K562 (cell line): Measurements from ENCODE around the gene TRAPPC4. TPM values are rescaled to one million over a fixed set of nuclear protein-coding genes. Genes with fewer than 3 reads are reported as not detected.

Experiments used
- ATAC-seq: fragments of 200-7000 bp; cut with Tn5 transposase; 3 replicates; pipeline ENCODE4 v1.9.1; 2020; ENCODE audit warnings: moderate library complexity
- BruUV-seq: library from RNA; stranded (reverse); fragments of 400-500 nt; replicated peaks from 2 replicates; lab custom pipeline; 2021; lab: Mats Ljungman, UMichigan
- CTCF ChIA-PET: fragments of 300-600 bp; formaldehyde crosslinking; extraction: SDS; loops from one replicate; lab custom pipeline; 2021; ENCODE audit warnings: low intra/inter-chr PET ratio; lab: Yijun Ruan, JAX
- POLR2A ChIA-PET: fragments of 300-600, 350-650 bp; sonication (Branson Sonifier 250); formaldehyde crosslinking; extraction: SDS; loops from one replicate; lab custom pipeline; 2021; ENCODE audit warnings: antibody characterized with exemption, inconsistent platforms; lab: Yijun Ruan, JAX
- DNase-seq, 4 experiments: peaks; one replicate each; pipeline versions ENCODE4 v3.0.0 to v3.0.0-alpha.2; 2011 to 2018; ENCODE audit warnings: low spot score in 3 of 4, mixed read lengths in 3 of 4; ENCODE audit errors: extremely low read depth in 1 of 4
- FAIRE-seq: peaks from 2 replicates; lab custom pipeline; 2011; peaks lifted over from hg19 to GRCh38; lab: Jason Lieb, UNC
- H2AFZ ChIP-seq: 2 replicates; pipeline ENCODE4 v1.6.0; 2011; ENCODE audit warnings: low read depth, low read length, control low read depth, inconsistent platforms
- H3K27ac ChIP-seq: fragments of 200-600 bp; 3 replicates; pipeline ENCODE4 v1.8.0; 2011; ENCODE audit warnings: low read depth, mild to moderate bottlenecking, control low read depth, inconsistent platforms, low read length, moderate library complexity, mixed read lengths; ENCODE audit errors: extremely low read depth
- H3K27me3 ChIP-seq, 2 experiments: fragments of 300-600 bp in 1 of 2; 2 replicates in 1 of 2; 3 replicates in 1 of 2; pipeline versions ENCODE4 v1.6.0 to v1.8.0; 2011; ENCODE audit warnings: inconsistent platforms in 2 of 2, low read length in 2 of 2, mild to moderate bottlenecking in 1 of 2, mixed read lengths in 1 of 2, moderate library complexity in 1 of 2; ENCODE audit not compliant: control insufficient read depth in 2 of 2, insufficient read depth in 2 of 2
- H3K36me3 ChIP-seq: fragments of 300-600 bp; 3 replicates; pipeline ENCODE4 v1.8.0; 2011; ENCODE audit warnings: mild to moderate bottlenecking, low read length, inconsistent platforms; ENCODE audit not compliant: control insufficient read depth, insufficient read depth
- H3K4me1 ChIP-seq, 2 experiments: fragments of 200-600 bp in 1 of 2; replicated peaks in 1 of 2; 2 replicates in 1 of 2; 3 replicates in 1 of 2; pipeline versions ENCODE4 v1.5.1 to v1.8.0; 2011; ENCODE audit warnings: inconsistent platforms in 2 of 2, low read length in 2 of 2, mild to moderate bottlenecking in 1 of 2, mixed read lengths in 1 of 2, moderate library complexity in 1 of 2; ENCODE audit not compliant: control insufficient read depth in 2 of 2, insufficient read depth in 2 of 2
- H3K4me2 ChIP-seq: 2 replicates; pipeline ENCODE4 v1.6.1; 2011; ENCODE audit warnings: low read length, control low read depth, inconsistent platforms, mixed read lengths; ENCODE audit not compliant: insufficient read depth
- H3K4me3 ChIP-seq: fragments of 200-600 bp; sonication (generic), shearing (Covaris generic); 2 replicates; pipeline ENCODE4 v1.5.1; 2016; ENCODE audit warnings: control low read depth, inconsistent platforms
- H3K79me2 ChIP-seq: fragments of 200-600 bp; 3 replicates; pipeline ENCODE4 v1.8.0; 2011; ENCODE audit warnings: low read length, inconsistent platforms; ENCODE audit not compliant: control insufficient read depth, insufficient read depth
- H3K9ac ChIP-seq, 2 experiments: 2 replicates each; pipeline versions ENCODE4 v1.6.0 to v1.6.1; 2011; ENCODE audit warnings: low read depth in 2 of 2, low read length in 2 of 2, control low read depth in 1 of 2, inconsistent platforms in 1 of 2, mild to moderate bottlenecking in 1 of 2, mixed read lengths in 1 of 2; ENCODE audit not compliant: insufficient read depth in 1 of 2
- H3K9me1 ChIP-seq: one replicate; pipeline ENCODE4 v1.6.0; 2011; ENCODE audit warnings: inconsistent platforms, mild to moderate bottlenecking, low read length, moderate library complexity; ENCODE audit not compliant: control insufficient read depth, insufficient read depth
- H3K9me3 ChIP-seq: replicated peaks from 2 replicates; pipeline ENCODE4 v1.5.1; 2011; ENCODE audit warnings: low read depth, low read length, inconsistent platforms; ENCODE audit not compliant: control insufficient read depth, insufficient read depth
- H4K20me1 ChIP-seq: replicated peaks from 2 replicates; pipeline ENCODE4 v1.6.1; 2011; ENCODE audit warnings: low read length, inconsistent platforms, mixed read lengths; ENCODE audit not compliant: control insufficient read depth, insufficient read depth
- ADNP ChIP-seq: fragments of 200-800 bp; sonication (Bioruptor generic); IDR thresholded peaks from 2 replicates; pipeline ENCODE4 v1.6.1; 2016; ENCODE audit warnings: missing genetic modification characterization, missing compliant biosample characterization
- ASH1L ChIP-seq: fragments of 450-650 bp; IDR thresholded peaks from 2 replicates; pipeline ENCODE4 v1.6.1; 2018; ENCODE audit warnings: borderline replicate concordance, mild to moderate bottlenecking, low read depth; ENCODE audit not compliant: partially characterized antibody
- CEBPB ChIP-seq: fragments of 450-650 bp; IDR thresholded peaks from 2 replicates; pipeline ENCODE4 v1.6.1; 2016; ENCODE audit warnings: missing genetic modification characterization, missing compliant biosample characterization
- DPF2 ChIP-seq: fragments of 450-650 bp; IDR thresholded peaks from 2 replicates; pipeline ENCODE4 v1.6.1; 2016
- MAFK ChIP-seq: IDR thresholded peaks from 2 replicates; pipeline ENCODE4 v1.6.1; 2011; ENCODE audit warnings: low read length, improper control_type of control experiment
- RB1 ChIP-seq: fragments of 450-650 bp; IDR thresholded peaks from 2 replicates; pipeline ENCODE4 v1.6.1; 2017; ENCODE audit warnings: low read depth, mild to moderate bottlenecking
- SRSF1 ChIP-seq: fragments of 200-400 bp; formaldehyde crosslinking; IDR thresholded peaks from 2 replicates; pipeline ENCODE4 v1.6.1; 2017; ENCODE audit warnings: mild to moderate bottlenecking, low read depth, low read length, moderate library complexity
- ZC3H4 ChIP-seq: sonication (generic); formaldehyde crosslinking; IDR thresholded peaks from 2 replicates; pipeline ENCODE4 v1.9.0; 2021; ENCODE audit warnings: missing genetic modification reagents, borderline replicate concordance
- ZNF232 ChIP-seq: sonication (generic); formaldehyde crosslinking; IDR thresholded peaks from 2 replicates; pipeline ENCODE4 v1.8.0; 2022; ENCODE audit warnings: mild to moderate bottlenecking, missing genetic modification reagents
- WGBS: fragments of 100-300 bp; shearing (Covaris generic); methylation state at CpG from one replicate; pipeline ENCODE4 v1.1.6; 2016; ENCODE audit warnings: low coverage, mixed read lengths; ENCODE audit not compliant: insufficient coverage; ENCODE audit errors: missing lambda C conversion rate; 5-methylcytosine and 5-hydroxymethylcytosine counted together
- in situ Hi-C: fragments of 300-500 bp; cut with MboI; formaldehyde crosslinking; loops from 4 replicates; pipeline ENCODE4 v1.15.0; 2018; ENCODE audit warnings: inconsistent platforms, mixed read lengths
- intact Hi-C: fragments of 100-400 bp; cut with micrococcal nuclease; formaldehyde crosslinking; loops from 2 replicates; pipeline ENCODE4 v1.14.2; 2022
- polyA plus RNA-seq, 8 experiments: library from polyadenylated mRNA; depleted of rRNA in 4 of 8; stranded (reverse) in 5 of 8; unstranded in 3 of 8; fragments of >200 nt; fragmentation: Nextera tagmentation in 2 of 8; fragmentation: Illumina TruSeq in 1 of 8; extraction: Ambion mirVana in 2 of 8; extraction: Trizol in 1 of 8; gene quantifications; 2 replicates each; pipeline versions ENCODE4 v1.2.1 to v1.2.3, GENCODE V29; 2011 to 2014; ENCODE audit warnings: inconsistent platforms in 1 of 8, missing spikeins in 1 of 8
- total RNA-seq, 7 experiments: library from RNA; depleted of rRNA in 6 of 7; stranded (reverse); fragments of >200 nt in 6 of 7; fragmentation: Illumina TruSeq in 2 of 7; extraction: Trizol in 2 of 7; gene quantifications; 2 replicates each; pipeline versions ENCODE4 v1.2.1 to v1.2.3, GENCODE V29; 2011 to 2021; ENCODE audit warnings: low replicate concordance in 1 of 7
- TF ChIP-seq, protein P1 (sequence below): fragments of 450-650 bp; formaldehyde crosslinking; IDR thresholded peaks from 2 replicates; pipeline ENCODE4 v1.4.0; 2022; ENCODE audit warnings: missing genetic modification characterization
- TF ChIP-seq, protein P2 (sequence below): fragments of 450-650 bp; IDR thresholded peaks from 2 replicates; pipeline ENCODE4 v1.6.1; 2016; ENCODE audit warnings: low read depth
- TF ChIP-seq, protein P3 (sequence below): fragments of 450-650 bp; formaldehyde crosslinking; IDR thresholded peaks from 2 replicates; pipeline ENCODE4 v1.4.0; 2020; ENCODE audit warnings: mild to moderate bottlenecking, mixed read lengths

Gene TRAPPC4
- total and polyA plus RNA-seq, 9 of the 15 experiments (the other 6 are each of a cell fraction or from before 2014, with no cell fraction given): 121 to 524 (median 142) TPM

DNA sequence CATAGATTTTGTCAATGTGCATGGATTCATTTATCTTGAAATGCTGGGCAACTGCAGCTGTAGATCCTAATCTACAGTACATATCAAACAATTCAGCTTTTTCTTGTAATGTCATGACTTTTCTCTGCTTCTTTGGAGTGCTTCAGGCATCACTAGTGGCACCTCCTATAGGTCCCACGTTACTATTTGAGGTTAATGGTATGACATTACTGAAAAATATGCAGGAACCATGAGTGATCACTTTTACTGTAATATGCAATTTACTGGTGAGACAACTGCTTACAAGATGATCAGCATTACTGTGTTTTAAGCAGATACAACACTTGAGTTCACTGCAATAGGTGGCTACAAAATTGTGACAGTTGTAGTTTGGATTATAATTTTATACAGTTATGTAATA is 17.7 kb upstream of the TRAPPC4 start:
- Histone ChIP-seq H4K20me1 (no peaks in the 10 kb centered on the region), H3K27me3 (no peaks in the 10 kb centered on the region), H3K27ac (peak overlapping the region; percentile 42; the same call in 1 of the 3 replicates), H3K4me3 (no peak overlapping the region), H3K4me1 (peaks cover 9 to 17% of the 10 kb centered on the region in 2 experiments; a peak in 4 of 5 replicates), H3K9me1 (no peaks in the 10 kb centered on the region), H3K79me2 (peaks cover 32% of the 10 kb centered on the region), H2AFZ (no peak overlapping the region), H3K36me3 (peaks cover 43% of the 10 kb centered on the region; the same call in 2 of the 3 replicates), H3K9me3 (no peaks in the 10 kb centered on the region)
- ChIA-PET CTCF (no interaction called here), POLR2A (interaction anchor here (0.7 to 2.3 kb wide), 3 partner anchors 11 to 55 kb away, joined by 3 to 12 read pairs (median 7); no protein-coding TSS in a partner anchor)
- in situ Hi-C loops: no loop called here
- DNase-seq: peak in 1 of 4 experiments; percentile 0
- no peak for ATAC-seq
- no peak for FAIRE-seq
- BruUV-seq: no TSS peak
- intact Hi-C loops: no loop called here
- peak; percentile 29; the same call in 1 of the 2 replicates for TF ChIP-seq DPF2
- TF ChIP-seq, protein P1, sequence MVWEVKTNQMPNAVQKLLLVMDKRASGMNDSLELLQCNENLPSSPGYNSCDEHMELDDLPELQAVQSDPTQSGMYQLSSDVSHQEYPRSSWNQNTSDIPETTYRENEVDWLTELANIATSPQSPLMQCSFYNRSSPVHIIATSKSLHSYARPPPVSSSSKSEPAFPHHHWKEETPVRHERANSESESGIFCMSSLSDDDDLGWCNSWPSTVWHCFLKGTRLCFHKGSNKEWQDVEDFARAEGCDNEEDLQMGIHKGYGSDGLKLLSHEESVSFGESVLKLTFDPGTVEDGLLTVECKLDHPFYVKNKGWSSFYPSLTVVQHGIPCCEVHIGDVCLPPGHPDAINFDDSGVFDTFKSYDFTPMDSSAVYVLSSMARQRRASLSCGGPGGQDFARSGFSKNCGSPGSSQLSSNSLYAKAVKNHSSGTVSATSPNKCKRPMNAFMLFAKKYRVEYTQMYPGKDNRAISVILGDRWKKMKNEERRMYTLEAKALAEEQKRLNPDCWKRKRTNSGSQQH (CRISPR knock-in tag): no peak
- no peak for TF ChIP-seq RB1
- TF ChIP-seq SRSF1: no peak
- TF ChIP-seq ADNP: no peak
- no peak for TF ChIP-seq ASH1L
- TF ChIP-seq ZNF232 (CRISPR knock-in tag): no peak
- TF ChIP-seq, protein P2, sequence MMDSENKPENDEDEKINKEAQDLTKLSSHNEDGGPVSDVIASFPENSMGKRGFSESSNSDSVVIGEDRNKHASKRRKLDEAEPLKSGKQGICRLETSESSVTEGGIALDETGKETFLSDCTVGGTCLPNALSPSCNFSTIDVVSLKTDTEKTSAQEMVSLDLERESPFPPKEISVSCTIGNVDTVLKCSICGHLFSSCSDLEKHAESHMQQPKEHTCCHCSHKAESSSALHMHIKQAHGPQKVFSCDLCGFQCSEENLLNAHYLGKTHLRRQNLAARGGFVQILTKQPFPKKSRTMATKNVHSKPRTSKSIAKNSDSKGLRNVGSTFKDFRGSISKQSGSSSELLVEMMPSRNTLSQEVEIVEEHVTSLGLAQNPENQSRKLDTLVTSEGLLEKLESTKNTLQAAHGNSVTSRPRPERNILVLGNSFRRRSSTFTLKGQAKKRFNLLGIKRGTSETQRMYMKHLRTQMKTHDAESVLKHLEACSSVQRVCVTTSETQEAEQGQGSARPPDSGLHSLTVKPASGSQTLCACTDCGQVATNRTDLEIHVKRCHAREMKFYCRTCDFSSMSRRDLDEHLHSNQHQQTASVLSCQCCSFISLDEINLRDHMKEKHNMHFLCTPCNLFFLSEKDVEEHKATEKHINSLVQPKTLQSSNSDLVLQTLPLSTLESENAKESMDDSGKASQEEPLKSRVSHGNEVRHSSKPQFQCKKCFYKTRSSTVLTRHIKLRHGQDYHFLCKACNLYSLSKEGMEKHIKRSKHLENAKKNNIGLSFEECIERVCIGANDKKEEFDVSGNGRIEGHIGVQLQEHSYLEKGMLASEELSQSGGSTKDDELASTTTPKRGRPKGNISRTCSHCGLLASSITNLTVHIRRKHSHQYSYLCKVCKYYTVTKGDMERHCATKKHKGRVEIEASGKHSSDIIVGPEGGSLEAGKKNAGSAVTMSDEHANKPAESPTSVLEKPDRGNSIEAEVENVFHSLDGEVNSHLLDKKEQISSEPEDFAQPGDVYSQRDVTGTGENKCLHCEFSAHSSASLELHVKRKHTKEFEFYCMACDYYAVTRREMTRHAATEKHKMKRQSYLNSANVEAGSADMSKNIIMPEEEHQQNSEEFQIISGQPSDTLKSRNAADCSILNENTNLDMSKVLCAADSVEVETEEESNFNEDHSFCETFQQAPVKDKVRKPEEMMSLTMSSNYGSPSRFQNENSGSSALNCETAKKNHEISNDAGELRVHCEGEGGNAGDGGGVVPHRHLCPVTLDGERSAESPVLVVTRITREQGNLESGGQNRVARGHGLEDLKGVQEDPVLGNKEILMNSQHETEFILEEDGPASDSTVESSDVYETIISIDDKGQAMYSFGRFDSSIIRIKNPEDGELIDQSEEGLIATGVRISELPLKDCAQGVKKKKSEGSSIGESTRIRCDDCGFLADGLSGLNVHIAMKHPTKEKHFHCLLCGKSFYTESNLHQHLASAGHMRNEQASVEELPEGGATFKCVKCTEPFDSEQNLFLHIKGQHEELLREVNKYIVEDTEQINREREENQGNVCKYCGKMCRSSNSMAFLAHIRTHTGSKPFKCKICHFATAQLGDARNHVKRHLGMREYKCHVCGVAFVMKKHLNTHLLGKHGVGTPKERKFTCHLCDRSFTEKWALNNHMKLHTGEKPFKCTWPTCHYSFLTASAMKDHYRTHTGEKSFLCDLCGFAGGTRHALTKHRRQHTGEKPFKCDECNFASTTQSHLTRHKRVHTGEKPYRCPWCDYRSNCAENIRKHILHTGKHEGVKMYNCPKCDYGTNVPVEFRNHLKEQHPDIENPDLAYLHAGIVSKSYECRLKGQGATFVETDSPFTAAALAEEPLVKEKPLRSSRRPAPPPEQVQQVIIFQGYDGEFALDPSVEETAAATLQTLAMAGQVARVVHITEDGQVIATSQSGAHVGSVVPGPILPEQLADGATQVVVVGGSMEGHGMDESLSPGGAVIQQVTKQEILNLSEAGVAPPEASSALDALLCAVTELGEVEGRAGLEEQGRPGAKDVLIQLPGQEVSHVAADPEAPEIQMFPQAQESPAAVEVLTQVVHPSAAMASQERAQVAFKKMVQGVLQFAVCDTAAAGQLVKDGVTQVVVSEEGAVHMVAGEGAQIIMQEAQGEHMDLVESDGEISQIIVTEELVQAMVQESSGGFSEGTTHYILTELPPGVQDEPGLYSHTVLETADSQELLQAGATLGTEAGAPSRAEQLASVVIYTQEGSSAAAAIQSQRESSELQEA: no peak
- no peak for TF ChIP-seq CEBPB
- TF ChIP-seq ZC3H4: no peak
- 0 out of 2 replicates have a peak, but pooled peaks have one; percentile 5 for TF ChIP-seq MAFK
- TF ChIP-seq, protein P3, sequence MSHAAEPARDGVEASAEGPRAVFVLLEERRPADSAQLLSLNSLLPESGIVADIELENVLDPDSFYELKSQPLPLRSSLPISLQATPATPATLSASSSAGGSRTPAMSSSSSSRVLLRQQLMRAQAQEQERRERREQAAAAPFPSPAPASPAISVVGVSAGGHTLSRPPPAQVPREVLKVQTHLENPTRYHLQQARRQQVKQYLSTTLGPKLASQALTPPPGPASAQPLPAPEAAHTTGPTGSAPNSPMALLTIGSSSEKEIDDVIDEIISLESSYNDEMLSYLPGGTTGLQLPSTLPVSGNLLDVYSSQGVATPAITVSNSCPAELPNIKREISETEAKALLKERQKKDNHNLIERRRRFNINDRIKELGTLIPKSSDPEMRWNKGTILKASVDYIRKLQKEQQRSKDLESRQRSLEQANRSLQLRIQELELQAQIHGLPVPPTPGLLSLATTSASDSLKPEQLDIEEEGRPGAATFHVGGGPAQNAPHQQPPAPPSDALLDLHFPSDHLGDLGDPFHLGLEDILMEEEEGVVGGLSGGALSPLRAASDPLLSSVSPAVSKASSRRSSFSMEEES (CRISPR knock-in tag): no peak
- TF ChIP-seq, all 486 proteins: peak for 2
- Histone ChIP-seq H3K9ac (no peak overlapping the region), H3K4me2 (no peak overlapping the region)
- WGBS: 33% methylated on average over 1 of the region's 1 CpG
